ENCODE measurements around the gene MAN2C1. TPM values are rescaled to one million over a fixed set of nuclear protein-coding genes. Genes with fewer than 3 reads are reported as not detected.
A peak's percentile ranks its signal among the peaks of the same experiment; 100 is the strongest.
"Not testable (repeated sequence)": the region's sequence is repeated elsewhere in the genome, so short reads cannot be mapped to it uniquely, and the experiment has no call there.

The MAN2C1 gene
- total and polyA plus RNA-seq, 4 donors, result 49.2 to 768 (median 227) TPM

DNA sequence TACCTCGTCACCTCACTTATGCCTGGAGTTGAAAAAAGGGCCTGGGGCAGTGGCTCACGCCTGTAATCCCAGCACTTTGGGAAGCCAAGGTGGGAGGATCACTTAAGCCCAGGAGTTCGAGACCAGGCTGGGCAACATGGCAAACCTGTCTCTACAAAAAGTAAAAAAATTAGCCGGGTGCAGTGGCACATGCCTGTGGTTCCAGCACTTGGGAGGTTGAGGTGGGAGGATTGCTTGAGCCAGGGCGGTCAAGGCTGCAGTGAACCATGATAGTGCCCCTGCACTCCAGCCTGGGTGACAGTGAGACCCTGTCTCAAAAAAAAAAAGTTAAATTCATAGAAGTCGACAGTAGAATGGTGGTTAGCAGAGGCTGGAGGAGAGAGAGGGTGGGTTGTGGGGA is 26.2 kb downstream of the MAN2C1 start:
- Histone ChIP-seq H3K36me3 (ENCODE audit: control insufficient read depth in 1 of 2, insufficient read depth in 2 of 2, low read length in 1 of 2) (no peaks in the 10 kb centered on the region), H3K27me3 (ENCODE audit: control insufficient read depth in 1 of 2, insufficient read depth in 2 of 2, low read length in 1 of 2) (no peaks in the 10 kb centered on the region), H3K4me3 (ENCODE audit: low read length in 2 of 2) (no peak overlapping the region), H3K4me1 (ENCODE audit: control insufficient read depth in 1 of 2, insufficient read depth in 2 of 2, low read length in 2 of 2) (no peaks in the 10 kb centered on the region), H3K27ac (ENCODE audit: low read depth in 1 of 2, low read length in 2 of 2) (no peak overlapping the region), H3K9me3 (ENCODE audit: control insufficient read depth, low read length) (no peaks in the 10 kb centered on the region)
- ATAC-seq (ENCODE audit: low FRiP score), result no peak
- WGBS, 2 donors, result 85 to 86% methylated on average over 6 of the region's 6 CpGs
- intact Hi-C loops (cut with DNase I), result no loop called here
- peak in 1 of 2 donors; percentile 22 for DNase-seq

- H3K4me3 ChIP-seq (ENCODE audit: low read length in 2 of 2), result no peak overlapping the region
- peaks cover 0 to 2% of the 10 kb centered on the region in 2 donors for H3K4me1 ChIP-seq (ENCODE audit: control insufficient read depth in 1 of 2, insufficient read depth in 2 of 2, low read length in 2 of 2)
- no peak overlapping the region for H3K27ac ChIP-seq (ENCODE audit: low read depth in 1 of 2, low read length in 2 of 2)
- ATAC-seq (ENCODE audit: low FRiP score) (no peak), DNase-seq (peak in 1 of 2 donors; percentile 72)
- intact Hi-C loops (cut with DNase I), result no loop called here
- H3K36me3 ChIP-seq (ENCODE audit: control insufficient read depth in 1 of 2, insufficient read depth in 2 of 2, low read length in 1 of 2), result no peaks in the 10 kb centered on the region
- H3K9me3 ChIP-seq (ENCODE audit: control insufficient read depth, low read length), result no peaks in the 10 kb centered on the region
- no peaks in the 10 kb centered on the region for H3K27me3 ChIP-seq (ENCODE audit: control insufficient read depth in 1 of 2, insufficient read depth in 2 of 2, low read length in 1 of 2)
- WGBS, 2 donors, result 89 to 91% methylated on average over 13 of the region's 13 CpGs
Observed at GRCh38 chr15:75339531-75340240, 28.7 kb downstream of the MAN2C1 start.

DNA sequence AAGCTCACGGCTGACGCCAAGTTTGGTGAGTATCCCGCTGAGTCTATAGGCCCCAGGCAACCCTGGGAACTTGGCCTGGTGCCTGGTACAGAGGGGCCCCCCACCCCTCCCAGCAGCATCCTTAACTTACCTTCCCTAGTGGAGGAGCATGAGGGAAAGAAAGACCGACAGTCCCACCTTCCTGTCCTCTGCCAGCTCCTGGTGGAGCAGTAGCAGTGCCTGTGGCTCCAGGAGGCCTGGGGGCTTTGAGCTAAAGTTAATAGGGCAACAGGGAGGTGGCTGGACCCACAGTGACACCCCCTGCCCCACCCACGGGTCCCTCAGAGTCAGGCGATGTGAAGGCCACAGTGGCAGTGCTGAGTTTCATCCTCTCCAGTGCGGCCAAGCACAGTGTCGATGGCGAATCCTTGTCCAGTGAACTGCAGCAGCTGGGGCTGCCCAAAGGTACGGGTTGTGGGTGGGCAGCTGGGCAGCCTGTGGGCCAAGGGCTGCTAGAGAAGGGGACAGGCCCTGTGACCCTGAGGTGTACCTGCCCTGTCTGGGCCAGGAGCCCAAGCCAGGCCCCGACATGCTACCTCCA is 29.7 kb downstream of the MAN2C1 start:
- DNase-seq, result no peak
- H3K4me3 ChIP-seq (ENCODE audit: low read length in 2 of 2), result no peak overlapping the region
- no peaks in the 10 kb centered on the region for H3K27me3 ChIP-seq (ENCODE audit: control insufficient read depth in 1 of 2, insufficient read depth in 2 of 2, low read length in 1 of 2)
- intact Hi-C loops (cut with DNase I), result no loop called here
- H3K36me3 ChIP-seq (ENCODE audit: control insufficient read depth in 1 of 2, insufficient read depth in 2 of 2, low read length in 1 of 2), result no peaks in the 10 kb centered on the region
- no peaks in the 10 kb centered on the region for H3K9me3 ChIP-seq (ENCODE audit: control insufficient read depth, low read length)
- ATAC-seq (ENCODE audit: low FRiP score), result no peak
- H3K4me1 ChIP-seq (ENCODE audit: control insufficient read depth in 1 of 2, insufficient read depth in 2 of 2, low read length in 2 of 2), result peaks cover 0 to 2% of the 10 kb centered on the region in 2 donors
- H3K27ac ChIP-seq (ENCODE audit: low read depth in 1 of 2, low read length in 2 of 2), result no peak overlapping the region
- 91 to 92% methylated on average over 11 of the region's 11 CpGs for WGBS, 2 donors

GRCh38 chr15:75335705-75336355 is 32.6 kb downstream of the MAN2C1 start, which contains the start of gene COMMD4:
Gene COMMD4 (plus strand): TSS chr15:75336063. CDS start chr15:75336090, 27 bp downstream.
- intact Hi-C loops (cut with DNase I), result no loop called here
- H3K4me3 ChIP-seq (ENCODE audit: low read length in 2 of 2), result peak within 1 kb of the TSS; percentile 18 to 50
- H3K36me3 ChIP-seq (ENCODE audit: control insufficient read depth in 1 of 2, insufficient read depth in 2 of 2, low read length in 1 of 2), result no peaks in the 10 kb centered on the region
- H3K9me3 ChIP-seq (ENCODE audit: control insufficient read depth, low read length), result no peaks in the 10 kb centered on the region
- 0 to 1% methylated on average over 42 of the region's 42 CpGs for WGBS, 2 donors
- peaks cover 0 to 2% of the 10 kb centered on the region in 2 donors for H3K4me1 ChIP-seq (ENCODE audit: control insufficient read depth in 1 of 2, insufficient read depth in 2 of 2, low read length in 2 of 2)
- H3K27me3 ChIP-seq (ENCODE audit: control insufficient read depth in 1 of 2, insufficient read depth in 2 of 2, low read length in 1 of 2), result no peaks in the 10 kb centered on the region
- ATAC-seq (ENCODE audit: low FRiP score), result peak; percentile 93
- H3K27ac ChIP-seq (ENCODE audit: low read depth in 1 of 2, low read length in 2 of 2), result peak within 1 kb of the TSS in 1 of 2 donors; percentile 2
- DNase-seq, result peak; percentile 97 to 98

GRCh38 chr15:75335313-75335704 is 33.1 kb downstream of the MAN2C1 start:
- H3K27me3 ChIP-seq (ENCODE audit: control insufficient read depth in 1 of 2, insufficient read depth in 2 of 2, low read length in 1 of 2), result no peaks in the 10 kb centered on the region
- no peaks in the 10 kb centered on the region for H3K9me3 ChIP-seq (ENCODE audit: control insufficient read depth, low read length)
- H3K4me3 ChIP-seq (ENCODE audit: low read length in 2 of 2), result peak overlapping the region in 1 of 2 donors; percentile 50
- H3K27ac ChIP-seq (ENCODE audit: low read depth in 1 of 2, low read length in 2 of 2), result no peak overlapping the region
- H3K4me1 ChIP-seq (ENCODE audit: control insufficient read depth in 1 of 2, insufficient read depth in 2 of 2, low read length in 2 of 2), result peaks cover 0 to 2% of the 10 kb centered on the region in 2 donors
- H3K36me3 ChIP-seq (ENCODE audit: control insufficient read depth in 1 of 2, insufficient read depth in 2 of 2, low read length in 1 of 2), result no peaks in the 10 kb centered on the region
- WGBS, 2 donors, result 41 to 43% methylated on average over 3 of the region's 3 CpGs
- intact Hi-C loops (cut with DNase I), result no loop called here
- ATAC-seq (ENCODE audit: low FRiP score) (no peak), DNase-seq (no peak)

DNA sequence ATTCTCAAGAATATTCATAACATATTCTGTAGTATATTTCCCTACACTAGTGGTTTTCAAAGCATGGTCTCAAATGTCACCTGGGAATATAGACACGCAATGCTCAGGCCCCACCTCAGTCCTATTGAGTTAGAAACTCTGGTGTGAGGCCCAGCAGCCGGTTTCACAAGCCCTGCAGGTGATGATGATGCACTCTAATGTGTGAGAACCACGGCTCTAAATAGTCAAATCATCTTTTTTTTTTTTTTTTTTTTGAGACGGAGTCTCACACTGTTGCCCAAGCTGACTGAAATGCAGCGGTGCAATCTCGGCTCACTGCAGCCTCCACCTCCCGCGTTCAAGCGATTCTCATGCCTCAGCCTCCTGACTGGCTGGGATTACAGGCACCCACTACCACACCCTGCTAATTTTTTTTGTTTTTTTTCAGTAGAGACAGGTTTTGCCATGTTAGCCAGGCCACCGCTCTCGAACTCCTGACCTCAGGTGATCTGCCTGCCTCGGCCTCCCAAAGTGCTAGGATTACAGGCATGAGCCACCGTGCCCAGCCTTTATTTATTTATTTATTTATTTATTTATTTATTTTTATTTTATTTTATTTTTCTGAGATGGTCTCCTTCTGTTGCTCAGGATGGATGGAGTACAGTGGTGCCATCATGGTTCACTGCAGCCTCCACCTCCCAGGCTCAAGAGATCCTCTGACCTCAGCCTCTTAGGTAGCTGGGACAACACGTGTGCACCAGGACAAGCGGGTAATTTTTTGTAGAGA is 34.6 kb downstream of the MAN2C1 start:
- ATAC-seq (ENCODE audit: low FRiP score); H3K4me1 ChIP-seq (ENCODE audit: control insufficient read depth in 1 of 2, insufficient read depth in 2 of 2, low read length in 2 of 2); H3K36me3 ChIP-seq (ENCODE audit: control insufficient read depth in 1 of 2, insufficient read depth in 2 of 2, low read length in 1 of 2); H3K27me3 ChIP-seq (ENCODE audit: control insufficient read depth in 1 of 2, insufficient read depth in 2 of 2, low read length in 1 of 2); H3K27ac ChIP-seq (ENCODE audit: low read depth in 1 of 2, low read length in 2 of 2); intact Hi-C loops (cut with DNase I); H3K4me3 ChIP-seq (ENCODE audit: low read length in 2 of 2); H3K9me3 ChIP-seq (ENCODE audit: control insufficient read depth, low read length): not testable (repeated sequence)
- peak in 1 of 2 donors; percentile 31 for DNase-seq
- 90 to 91% methylated on average over 14 to 15 of the region's 15 CpGs for WGBS, 2 donors

DNA sequence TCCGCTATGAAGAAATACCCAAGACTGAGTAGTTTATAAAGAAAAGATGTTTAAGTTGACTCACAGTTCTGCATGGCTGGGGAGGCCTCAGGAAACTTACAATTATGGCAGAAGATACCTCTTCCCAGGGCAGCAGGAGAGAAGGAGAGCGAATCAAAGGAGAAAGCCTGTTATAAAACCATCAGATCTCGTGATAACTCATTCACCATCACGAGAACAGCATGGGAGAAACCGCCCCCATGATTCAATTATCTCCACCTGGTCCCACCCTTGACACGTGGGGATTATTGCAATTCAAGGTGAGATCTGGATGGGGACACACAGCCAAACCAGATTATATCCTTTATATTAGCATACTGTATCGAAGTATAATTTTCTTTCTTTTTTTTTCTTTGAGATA is 36.3 kb downstream of the MAN2C1 start:
- H3K27ac ChIP-seq (ENCODE audit: low read depth in 1 of 2, low read length in 2 of 2); ATAC-seq (ENCODE audit: low FRiP score); H3K36me3 ChIP-seq (ENCODE audit: control insufficient read depth in 1 of 2, insufficient read depth in 2 of 2, low read length in 1 of 2); H3K4me1 ChIP-seq (ENCODE audit: control insufficient read depth in 1 of 2, insufficient read depth in 2 of 2, low read length in 2 of 2); H3K27me3 ChIP-seq (ENCODE audit: control insufficient read depth in 1 of 2, insufficient read depth in 2 of 2, low read length in 1 of 2); H3K4me3 ChIP-seq (ENCODE audit: low read length in 2 of 2); intact Hi-C loops (cut with DNase I); H3K9me3 ChIP-seq (ENCODE audit: control insufficient read depth, low read length): not testable (repeated sequence)
- DNase-seq, result peak in 1 of 2 donors; percentile 11
- 77 to 79% methylated on average over 7 of the region's 7 CpGs for WGBS, 2 donors

GRCh38 chr15:75329571-75329970 is 38.8 kb downstream of the MAN2C1 start:
- ATAC-seq (ENCODE audit: low FRiP score) (no peak), DNase-seq (peak in 1 of 2 donors; percentile 30)
- no peaks in the 10 kb centered on the region for H3K9me3 ChIP-seq (ENCODE audit: control insufficient read depth, low read length)
- H3K4me3 ChIP-seq (ENCODE audit: low read length in 2 of 2), result no peak overlapping the region
- H3K27me3 ChIP-seq (ENCODE audit: control insufficient read depth in 1 of 2, insufficient read depth in 2 of 2, low read length in 1 of 2), result no peaks in the 10 kb centered on the region
- intact Hi-C loops (cut with DNase I), result no loop called here
- no peaks in the 10 kb centered on the region for H3K4me1 ChIP-seq (ENCODE audit: control insufficient read depth in 1 of 2, insufficient read depth in 2 of 2, low read length in 2 of 2)
- H3K36me3 ChIP-seq (ENCODE audit: control insufficient read depth in 1 of 2, insufficient read depth in 2 of 2, low read length in 1 of 2), result no peaks in the 10 kb centered on the region
- H3K27ac ChIP-seq (ENCODE audit: low read depth in 1 of 2, low read length in 2 of 2), result no peak overlapping the region
- WGBS, 2 donors, result 91 to 94% methylated on average over 2 of the region's 2 CpGs
